Activated CD4-positive, alpha-beta T cell treated with anti-CD3 and anti-CD28 coated beads for 1 hour (primary cell): ENCODE measurements around the gene UBL4A.

ENCODE experiments used
- DNase-seq: peaks from one replicate; pipeline ENCODE4 v3.0.0-alpha.2; 2020

UBL4A gene

GRCh38 chrX:154436983-154437752 lies 49.2 kb downstream of the UBL4A start, which contains the start of gene GDI1:
Gene GDI1 (plus strand): TSS chrX:154437154. CDS start chrX:154437255, 101 bp downstream.
- peak; percentile 32 for DNase-seq

GRCh38 chrX:154436374-154436982 lies 49.9 kb downstream of the UBL4A start:
- DNase-seq = peak; percentile 31

- no peak for DNase-seq
Measured at GRCh38 chrX:154435171-154435733, 51.2 kb downstream of the UBL4A start.

GRCh38 chrX:154434394-154435168 lies 51.8 kb downstream of the UBL4A start:
- no peak for DNase-seq
